GM18873 (cell line): ENCODE measurements around the gene SLC44A2.

Source experiments
- ATAC-seq: cut with Tn5 transposase; IDR thresholded peaks from one replicate; pipeline ENCODE4 v1.9.1; 2021; ENCODE audit warnings: mild to moderate bottlenecking, moderate library complexity, moderate number of reproducible peaks; ENCODE audit not compliant: unreplicated experiment, low FRiP score

SLC44A2 gene

GRCh38 chr19:10678813-10679212 is 53.5 kb downstream of the SLC44A2 start:
- no peak for ATAC-seq

GRCh38 chr19:10679743-10680142 is 54.4 kb downstream of the SLC44A2 start:
- no peak for ATAC-seq

- no peak for ATAC-seq
These were observed 55.3 kb downstream of the SLC44A2 start for GRCh38 chr19:10680545-10681135.

- ATAC-seq, result no peak
These were observed 56.3 kb downstream of the SLC44A2 start for GRCh38 chr19:10681658-10682057.

GRCh38 chr19:10682397-10683063 is 57.2 kb downstream of the SLC44A2 start:
- no peak for ATAC-seq

GRCh38 chr19:10683064-10683426 is 57.7 kb downstream of the SLC44A2 start:
- no peak for ATAC-seq

- ATAC-seq, result no peak
These were observed 58.2 kb downstream of the SLC44A2 start for GRCh38 chr19:10683582-10683981.

GRCh38 chr19:10685210-10685609 is 59.9 kb downstream of the SLC44A2 start:
- ATAC-seq, result no peak

- no peak for ATAC-seq
These were observed 60.8 kb downstream of the SLC44A2 start for GRCh38 chr19:10686193-10686592.

GRCh38 chr19:10686661-10687517 is 61.5 kb downstream of the SLC44A2 start:
- ATAC-seq, result no peak

- no peak for ATAC-seq
These were observed 62.4 kb downstream of the SLC44A2 start for GRCh38 chr19:10687518-10688288.

- ATAC-seq, result no peak
These were observed 63.4 kb downstream of the SLC44A2 start for GRCh38 chr19:10688545-10689280.

- no peak for ATAC-seq
These were observed 65.0 kb downstream of the SLC44A2 start for GRCh38 chr19:10690341-10690781.

- no peak for ATAC-seq
These were observed 66.0 kb downstream of the SLC44A2 start for GRCh38 chr19:10691178-10691881.

GRCh38 chr19:10691883-10692282 is 66.5 kb downstream of the SLC44A2 start:
- no peak for ATAC-seq

GRCh38 chr19:10692673-10693264 is 67.4 kb downstream of the SLC44A2 start:
- ATAC-seq, result no peak
